Measurements from ENCODE around the gene MPL.

DNA sequence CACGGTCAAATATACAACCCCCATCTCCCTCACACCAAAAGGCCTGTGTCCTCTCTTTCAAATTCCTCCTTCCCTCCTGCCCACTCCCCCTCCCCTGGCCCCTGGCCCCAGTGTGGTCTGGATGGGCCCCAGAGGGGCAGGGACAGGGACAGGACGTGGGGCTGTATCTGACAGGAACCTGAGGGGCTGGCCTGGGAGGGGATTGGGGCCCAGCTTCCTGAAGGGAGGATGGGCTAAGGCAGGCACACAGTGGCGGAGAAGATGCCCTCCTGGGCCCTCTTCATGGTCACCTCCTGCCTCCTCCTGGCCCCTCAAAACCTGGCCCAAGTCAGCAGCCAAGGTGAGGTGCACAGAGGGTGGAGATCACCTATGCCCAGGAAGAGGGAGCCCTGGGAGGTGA is at the start of gene MPL:
- TF ChIP-seq EZH2phosphoT487 (conservative IDR thresholded peaks at IDR 0.05; ENCODE audit: low read length) (no peak), CTCF (IDR thresholded peaks at IDR 0.05; ENCODE audit: insufficient read depth, low read length, poor library complexity, severe bottlenecking) (no peak)

Measured in SU-DHL-6 (cell line).